Right renal cortex interstitium (tissue), 3 donors: Measurements from ENCODE around the gene STARD3. TPM values are rescaled to one million over a fixed set of nuclear protein-coding genes. Genes with fewer than 3 reads are reported as not detected.
"Not testable (repeated sequence)": the region's sequence is repeated elsewhere in the genome, so short reads cannot be mapped to it uniquely, and the experiment has no call there.

Experiments used
- DNase-seq, 3 donors: peaks; one replicate each; pipeline ENCODE4 v3.0.0-alpha.2; 2013; ENCODE audit warnings: low read depth in 3 of 3, low spot score in 2 of 3
- polyA plus RNA-seq, 3 donors: library from polyadenylated mRNA; unstranded; fragments of 120-200 nt; gene quantifications; one replicate each; pipeline ENCODE4 v1.2.1, GENCODE V29; 2013; ENCODE audit not compliant: insufficient read length in 3 of 3

Gene STARD3
- polyA plus RNA-seq, 3 donors: 42.9 to 52.2 (median 49.1) TPM

- no peak for DNase-seq
Measured at GRCh38 chr17:39687101-39687545, 50.2 kb downstream of the STARD3 start.

- peak in 2 of 3 donors; percentile 86 for DNase-seq
Measured at GRCh38 chr17:39687546-39688474, 50.9 kb downstream of the STARD3 start, which contains the start of gene PGAP3. PGAP3 (minus strand) TSS chr17:39688057; CDS start chr17:39688014, 43 bp downstream.

DNA sequence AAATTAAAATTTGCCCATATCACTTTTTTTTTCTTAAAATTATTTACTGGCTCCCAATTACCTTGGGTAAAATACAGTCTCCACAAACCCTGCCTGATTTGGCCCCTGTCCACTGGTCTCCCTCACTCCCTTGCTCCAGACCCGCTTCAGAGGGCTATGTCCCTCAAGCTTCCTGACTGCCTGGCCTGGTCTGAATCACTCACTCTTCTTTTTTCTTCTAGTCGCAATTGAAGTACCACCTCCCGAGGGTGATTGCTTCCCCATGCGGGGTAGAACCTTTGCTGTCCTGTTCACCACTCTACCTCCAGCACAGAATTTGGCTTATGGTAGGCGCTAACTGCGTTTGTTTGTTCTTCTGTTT lies 51.5 kb downstream of the STARD3 start:
- DNase-seq: no peak

DNA sequence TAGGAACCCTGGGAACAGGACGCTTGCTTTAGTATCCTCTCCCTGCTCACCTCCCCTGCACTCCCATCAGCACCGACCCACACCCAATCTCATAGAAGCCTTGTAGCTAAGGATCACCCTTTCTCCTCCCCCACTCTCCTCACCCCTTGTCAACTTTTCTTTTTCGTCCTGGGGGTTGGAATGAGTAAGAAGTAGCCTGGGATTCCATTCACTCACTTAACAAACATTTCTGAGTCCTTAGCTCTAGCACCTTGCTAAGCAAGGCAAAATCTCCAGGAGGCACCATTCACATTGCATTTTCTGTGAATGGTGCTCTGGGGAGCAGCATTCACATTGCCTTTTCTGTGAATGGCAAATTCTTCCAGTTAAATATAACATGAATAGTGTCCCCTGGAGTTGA lies 52.0 kb downstream of the STARD3 start:
- DNase-seq: no peak

- no peak for DNase-seq
Measured at GRCh38 chr17:39694593-39694992, 57.6 kb downstream of the STARD3 start.

DNA sequence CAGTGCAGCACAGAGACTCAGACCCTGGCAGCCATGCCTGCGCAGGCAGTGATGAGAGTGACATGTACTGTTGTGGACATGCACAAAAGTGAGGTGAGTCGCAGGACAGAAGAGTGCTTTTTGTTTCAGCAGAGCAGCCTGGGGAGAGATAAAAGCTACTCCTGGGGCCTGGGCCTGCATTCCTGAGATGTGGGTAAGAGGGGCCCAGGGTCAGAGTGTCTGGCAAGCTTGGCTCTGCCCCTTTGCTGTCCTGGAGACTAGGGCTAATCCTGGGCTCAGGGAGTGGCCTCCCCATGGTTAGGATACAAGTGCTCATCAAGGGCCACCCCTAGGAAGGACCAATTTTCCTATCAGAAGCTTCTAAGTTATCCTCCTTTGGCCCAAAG lies 58.1 kb downstream of the STARD3 start:
- no peak for DNase-seq

DNA sequence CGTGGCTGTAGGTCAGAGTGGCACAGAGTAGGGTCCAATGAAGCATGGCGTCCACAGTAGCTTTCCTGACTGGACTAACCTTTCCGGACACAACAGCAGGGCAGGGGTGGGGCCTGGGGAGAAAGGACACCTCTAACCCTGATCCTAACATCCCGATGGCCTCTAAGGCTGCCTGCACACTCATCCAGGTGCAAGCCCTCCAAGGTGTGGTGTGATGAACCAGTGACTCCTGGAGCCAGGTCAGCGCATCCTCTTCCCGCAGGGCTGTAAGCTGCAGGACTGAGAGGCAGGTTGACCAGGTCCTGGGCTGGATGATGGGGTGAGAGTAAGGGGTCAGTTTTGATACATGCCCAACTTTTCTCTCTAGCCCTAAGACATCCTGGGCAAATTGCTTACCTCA lies 59.8 kb downstream of the STARD3 start:
- no peak for DNase-seq

DNA sequence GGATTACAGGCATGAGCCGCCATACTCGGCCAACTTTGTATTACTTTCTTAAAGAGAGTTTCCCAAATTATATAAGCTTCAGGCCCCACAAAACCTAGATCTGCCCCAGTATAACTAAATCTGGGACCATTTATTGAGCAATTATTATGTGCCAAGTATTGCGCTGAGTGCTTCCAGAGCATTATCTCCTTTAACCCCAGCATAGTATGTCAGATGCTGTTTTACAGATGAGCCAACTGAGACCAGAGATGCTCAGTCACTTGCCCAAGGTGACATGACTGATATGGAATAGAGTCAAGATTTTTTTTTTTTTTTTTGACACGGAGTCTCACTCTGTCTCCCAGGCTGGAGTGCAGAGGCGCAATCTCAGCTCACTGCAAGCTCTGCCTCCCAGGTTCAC lies 61.0 kb downstream of the STARD3 start:
- no peak for DNase-seq

GRCh38 chr17:39699157-39699817 lies 62.3 kb downstream of the STARD3 start:
- DNase-seq: not testable (repeated sequence)

DNA sequence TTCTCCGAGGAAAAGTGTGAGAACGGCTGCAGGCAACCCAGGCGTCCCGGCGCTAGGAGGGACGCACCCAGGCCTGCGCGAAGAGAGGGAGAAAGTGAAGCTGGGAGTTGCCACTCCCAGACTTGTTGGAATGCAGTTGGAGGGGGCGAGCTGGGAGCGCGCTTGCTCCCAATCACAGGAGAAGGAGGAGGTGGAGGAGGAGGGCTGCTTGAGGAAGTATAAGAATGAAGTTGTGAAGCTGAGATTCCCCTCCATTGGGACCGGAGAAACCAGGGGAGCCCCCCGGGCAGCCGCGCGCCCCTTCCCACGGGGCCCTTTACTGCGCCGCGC lies 62.8 kb downstream of the STARD3 start, which contains the start of gene ERBB2:
TSS of gene ERBB2 (plus strand) at position 247 of the 330 bp plus-strand sequence. CDS start 175 bp downstream, outside the sequence.
- peak in 2 of 3 donors; percentile 64 to 78 for DNase-seq

GRCh38 chr17:39700148-39700987 lies 63.4 kb downstream of the STARD3 start:
- peak in 1 of 3 donors; percentile 47 for DNase-seq

DNA sequence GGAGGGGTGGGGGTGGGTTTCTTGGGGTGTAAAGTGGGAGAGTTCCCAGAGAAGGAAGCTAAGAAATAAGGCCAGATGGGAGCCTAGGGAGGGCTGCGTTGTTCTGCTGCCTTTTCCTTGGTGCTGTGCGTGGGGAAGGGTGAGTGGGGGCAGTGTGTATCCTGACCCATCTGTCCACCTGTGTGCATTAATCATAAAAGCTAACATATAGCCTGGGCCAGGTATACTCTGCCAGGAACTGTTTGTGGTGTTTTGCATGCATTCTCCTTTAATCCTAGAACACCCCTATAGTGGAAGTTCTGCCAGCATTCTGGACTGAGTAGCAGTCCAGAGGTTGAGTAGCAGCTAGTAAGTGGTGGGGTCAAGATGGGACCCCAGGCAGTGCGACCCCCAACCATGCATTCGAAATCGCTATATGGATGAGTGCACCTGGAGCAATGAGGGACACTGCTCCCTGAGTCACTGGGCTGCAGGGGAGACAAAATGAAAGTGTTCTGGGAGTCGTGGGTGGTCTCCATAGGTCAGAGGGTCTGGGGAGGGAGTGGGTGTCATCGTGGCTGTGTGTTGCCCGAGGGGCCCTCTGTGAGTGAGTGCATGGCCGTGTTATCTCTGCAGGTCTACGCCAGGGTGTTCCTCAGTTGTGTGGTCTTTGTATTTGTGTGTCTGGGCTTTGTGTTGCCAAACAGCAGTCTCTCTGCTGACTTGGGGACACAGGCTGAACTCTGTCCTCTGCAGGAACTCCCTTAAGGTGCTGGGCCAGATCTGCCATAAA lies 64.3 kb downstream of the STARD3 start:
- DNase-seq: no peak

- DNase-seq: no peak
Measured at GRCh38 chr17:39701784-39702422, 65.0 kb downstream of the STARD3 start.

- DNase-seq: no peak
Measured at GRCh38 chr17:39702901-39703893, 66.3 kb downstream of the STARD3 start.

GRCh38 chr17:39703913-39704312 lies 67.0 kb downstream of the STARD3 start:
- DNase-seq: no peak

GRCh38 chr17:39704821-39705551 lies 68.0 kb downstream of the STARD3 start:
- DNase-seq: no peak

DNA sequence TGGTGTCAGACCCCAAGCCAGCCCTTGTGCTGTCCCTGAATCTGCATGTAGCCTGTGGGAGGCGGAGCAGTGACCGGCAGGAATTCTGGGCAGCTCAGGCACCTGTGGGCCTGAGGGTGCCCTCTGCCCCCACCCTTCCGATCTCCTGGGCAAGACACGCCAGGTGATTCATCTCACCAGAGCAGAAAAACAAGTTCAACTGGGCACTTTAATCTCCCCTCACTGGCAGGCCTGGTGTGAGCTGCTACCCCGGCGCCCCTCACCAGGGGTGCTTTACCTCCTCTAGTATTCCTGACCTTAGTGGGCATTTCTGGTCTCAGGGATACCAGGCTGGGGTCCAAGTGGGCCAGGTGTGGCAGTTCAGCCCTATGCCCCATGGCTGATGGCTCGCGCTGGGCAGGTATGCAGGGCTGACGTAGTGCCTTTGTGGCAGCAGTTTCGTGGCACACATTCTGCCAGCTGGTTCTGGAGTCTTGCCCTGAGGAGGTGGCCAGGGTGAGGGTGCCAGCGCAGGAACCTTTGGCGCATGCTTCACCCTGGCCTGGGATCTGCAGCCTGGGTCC lies 68.9 kb downstream of the STARD3 start:
- peak in 1 of 3 donors; percentile 29 for DNase-seq
